ENCODE measurements around the gene REEP1.

REEP1 gene

GRCh38 chr2:86219896-86220295 is 117.5 kb downstream of the REEP1 start:
- Histone ChIP-seq H3K4me3 (ENCODE audit: low read length) (no peak overlapping the region), H3K36me3 (ENCODE audit: control insufficient read depth, insufficient read depth, low read length) (peaks cover 3% of the 10 kb centered on the region), H3K27ac (ENCODE audit: low read depth, low read length) (no peak overlapping the region), H3K4me1 (ENCODE audit: control insufficient read depth, insufficient read depth, low read length) (peaks cover 34% of the 10 kb centered on the region), H3K27me3 (ENCODE audit: control insufficient read depth, insufficient read depth, low read length) (no peaks in the 10 kb centered on the region), H3K9ac (ENCODE audit: low read length) (no peak overlapping the region)

DNA sequence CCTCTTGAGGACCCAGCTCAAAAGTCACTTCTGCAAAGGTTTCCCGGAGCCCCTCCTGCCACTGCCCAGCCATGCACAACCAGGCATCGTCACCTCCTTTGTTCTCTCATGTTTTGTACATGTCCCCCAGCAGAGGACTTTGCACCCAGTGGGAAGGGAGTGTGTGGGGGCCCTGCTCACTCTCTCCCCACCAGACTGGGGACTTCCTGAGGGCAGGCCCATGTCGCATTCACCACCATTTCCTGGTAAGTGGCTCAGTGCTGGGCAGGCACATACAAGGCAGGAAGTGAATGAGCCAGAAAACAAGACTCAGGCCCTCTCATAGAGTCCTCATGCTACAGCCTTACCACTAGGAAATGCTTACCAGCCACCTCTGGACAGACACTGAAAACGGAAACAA is 119.3 kb downstream of the REEP1 start:
- Histone ChIP-seq H3K4me3 (ENCODE audit: low read length) (no peak overlapping the region), H3K27me3 (ENCODE audit: control insufficient read depth, insufficient read depth, low read length) (no peaks in the 10 kb centered on the region), H3K36me3 (ENCODE audit: control insufficient read depth, insufficient read depth, low read length) (peaks cover 3% of the 10 kb centered on the region), H3K27ac (ENCODE audit: low read depth, low read length) (no peak overlapping the region), H3K4me1 (ENCODE audit: control insufficient read depth, insufficient read depth, low read length) (peaks cover 17% of the 10 kb centered on the region), H3K9ac (ENCODE audit: low read length) (no peak overlapping the region)

DNA sequence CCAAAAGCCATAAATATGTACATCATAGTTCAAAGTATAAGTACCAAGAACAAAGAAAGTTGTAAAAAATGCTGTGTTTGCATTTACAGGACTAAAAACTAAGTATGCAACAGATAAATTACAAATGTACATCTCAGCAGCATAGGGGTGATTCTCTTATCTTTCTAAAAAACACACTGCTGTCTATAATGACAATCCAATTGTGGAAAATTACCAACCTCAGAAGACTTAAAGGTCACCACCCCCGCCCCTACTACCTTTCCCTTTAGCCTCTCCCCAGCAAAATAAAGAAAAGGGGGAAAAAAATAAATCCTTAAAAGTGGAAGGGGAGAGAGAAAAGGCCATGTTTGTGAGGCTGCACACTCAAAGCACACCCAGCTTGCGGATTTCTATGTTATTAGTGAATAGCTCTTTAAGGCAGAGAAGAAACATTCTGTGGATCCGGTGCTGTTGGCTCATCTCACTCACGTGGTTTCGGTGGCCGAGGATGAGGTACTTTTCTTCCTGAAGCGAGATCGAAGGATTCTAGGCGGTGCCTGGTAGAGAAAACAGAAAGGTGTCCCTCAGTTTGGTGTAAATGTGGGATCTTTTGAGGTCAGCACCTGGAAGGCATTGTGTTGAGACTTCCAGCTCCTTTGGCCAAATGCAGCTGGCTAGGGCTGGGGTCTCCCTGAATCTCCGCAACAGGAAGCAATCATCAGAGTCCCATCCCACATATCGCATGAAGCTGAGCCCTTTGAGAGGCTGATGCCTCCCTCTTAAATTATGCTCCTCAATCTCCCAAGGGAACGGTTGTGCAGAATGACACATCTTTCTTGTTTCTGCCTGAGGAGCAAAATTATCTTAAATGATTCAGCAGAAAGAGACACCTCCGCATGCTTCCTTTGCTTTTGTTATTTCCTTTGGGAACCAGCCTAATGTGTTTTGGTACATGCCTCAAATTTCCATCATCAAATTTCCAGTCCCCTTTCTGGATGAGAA is 120.6 kb downstream of the REEP1 start:
- Histone ChIP-seq H3K36me3 (ENCODE audit: control insufficient read depth, insufficient read depth, low read length) (peaks cover 3% of the 10 kb centered on the region), H3K4me1 (ENCODE audit: control insufficient read depth, insufficient read depth, low read length) (peaks cover 7% of the 10 kb centered on the region), H3K27ac (ENCODE audit: low read depth, low read length) (no peak overlapping the region), H3K9ac (ENCODE audit: low read length) (no peak overlapping the region), H3K4me3 (ENCODE audit: low read length) (no peak overlapping the region), H3K27me3 (ENCODE audit: control insufficient read depth, insufficient read depth, low read length) (no peaks in the 10 kb centered on the region)

DNA sequence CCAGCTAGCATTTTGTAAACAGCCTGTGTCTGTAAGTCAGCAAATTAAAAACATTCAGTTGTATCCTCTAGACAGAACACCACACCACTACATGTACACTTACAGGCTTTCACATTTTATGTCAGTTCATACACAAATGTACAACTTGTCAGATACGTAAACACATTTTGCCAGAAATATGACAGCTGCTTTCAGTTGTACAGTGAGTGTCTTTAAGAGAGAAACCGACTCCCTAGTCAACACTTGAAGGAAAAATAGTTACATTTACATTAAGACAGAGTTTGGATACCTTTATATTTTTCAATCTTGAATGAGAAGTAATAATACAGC is 123.0 kb downstream of the REEP1 start:
- H3K36me3 ChIP-seq (ENCODE audit: control insufficient read depth, insufficient read depth, low read length) = peaks cover 6% of the 10 kb centered on the region
- H3K27ac ChIP-seq (ENCODE audit: low read depth, low read length) = no peak overlapping the region

GRCh38 chr2:86213699-86214502 is 123.5 kb downstream of the REEP1 start:
- peaks cover 10% of the 10 kb centered on the region for H3K36me3 ChIP-seq (ENCODE audit: control insufficient read depth, insufficient read depth, low read length)
- no peak overlapping the region for H3K4me3 ChIP-seq (ENCODE audit: low read length)
- no peak overlapping the region for H3K27ac ChIP-seq (ENCODE audit: low read depth, low read length)
- no peaks in the 10 kb centered on the region for H3K27me3 ChIP-seq (ENCODE audit: control insufficient read depth, insufficient read depth, low read length)
- H3K4me1 ChIP-seq (ENCODE audit: control insufficient read depth, insufficient read depth, low read length) = no peaks in the 10 kb centered on the region
- H3K9ac ChIP-seq (ENCODE audit: low read length) = no peak overlapping the region

More for the DNA sequence above, 123.0 kb downstream of the REEP1 start:
- Histone ChIP-seq H3K4me3 (ENCODE audit: low read length) (no peak overlapping the region), H3K27me3 (ENCODE audit: control insufficient read depth, insufficient read depth, low read length) (no peaks in the 10 kb centered on the region), H3K4me1 (ENCODE audit: control insufficient read depth, insufficient read depth, low read length) (no peaks in the 10 kb centered on the region), H3K9ac (ENCODE audit: low read length) (no peak overlapping the region)

DNA sequence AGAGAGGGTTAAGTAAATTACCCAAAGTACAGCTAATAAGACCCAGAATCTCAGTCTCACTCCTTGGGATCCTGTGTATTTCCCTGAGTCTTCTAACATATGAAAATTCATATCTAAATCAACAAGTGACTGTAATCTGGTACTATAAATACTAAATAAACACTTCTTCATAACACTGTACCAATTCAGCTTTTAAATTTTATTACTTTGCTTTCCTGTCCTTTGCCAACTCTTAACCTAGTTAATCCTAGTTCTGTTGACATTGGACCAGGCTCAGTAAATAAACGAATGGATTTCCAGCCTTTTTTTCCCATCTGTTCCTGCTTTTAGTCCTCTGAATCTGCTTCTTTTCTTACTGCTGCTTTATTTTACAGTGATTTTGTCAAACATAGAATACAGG is 124.4 kb downstream of the REEP1 start:
- H3K27me3 ChIP-seq (ENCODE audit: control insufficient read depth, insufficient read depth, low read length) = no peaks in the 10 kb centered on the region
- H3K36me3 ChIP-seq (ENCODE audit: control insufficient read depth, insufficient read depth, low read length) = peaks cover 13% of the 10 kb centered on the region
- no peak overlapping the region for H3K4me3 ChIP-seq (ENCODE audit: low read length)
- H3K4me1 ChIP-seq (ENCODE audit: control insufficient read depth, insufficient read depth, low read length) = no peaks in the 10 kb centered on the region
- H3K27ac ChIP-seq (ENCODE audit: low read depth, low read length) = no peak overlapping the region
- H3K9ac ChIP-seq (ENCODE audit: low read length) = no peak overlapping the region

GRCh38 chr2:86211796-86212188 is 125.6 kb downstream of the REEP1 start:
- H3K36me3 ChIP-seq (ENCODE audit: control insufficient read depth, insufficient read depth, low read length) = peaks cover 22% of the 10 kb centered on the region

GRCh38 chr2:86211033-86211795 is 126.2 kb downstream of the REEP1 start:
- no peak overlapping the region for H3K4me3 ChIP-seq (ENCODE audit: low read length)
- no peaks in the 10 kb centered on the region for H3K27me3 ChIP-seq (ENCODE audit: control insufficient read depth, insufficient read depth, low read length)
- H3K27ac ChIP-seq (ENCODE audit: low read depth, low read length) = no peak overlapping the region
- no peaks in the 10 kb centered on the region for H3K4me1 ChIP-seq (ENCODE audit: control insufficient read depth, insufficient read depth, low read length)
- peaks cover 26% of the 10 kb centered on the region for H3K36me3 ChIP-seq (ENCODE audit: control insufficient read depth, insufficient read depth, low read length)
- H3K9ac ChIP-seq (ENCODE audit: low read length) = no peak overlapping the region

More at GRCh38 chr2:86211796-86212188, 125.6 kb downstream of the REEP1 start:
- Histone ChIP-seq H3K9ac (ENCODE audit: low read length) (no peak overlapping the region), H3K4me3 (ENCODE audit: low read length) (no peak overlapping the region), H3K4me1 (ENCODE audit: control insufficient read depth, insufficient read depth, low read length) (no peaks in the 10 kb centered on the region), H3K27ac (ENCODE audit: low read depth, low read length) (no peak overlapping the region), H3K27me3 (ENCODE audit: control insufficient read depth, insufficient read depth, low read length) (no peaks in the 10 kb centered on the region)

- H3K27ac ChIP-seq (ENCODE audit: low read depth, low read length) = no peak overlapping the region
- H3K27me3 ChIP-seq (ENCODE audit: control insufficient read depth, insufficient read depth, low read length) = no peaks in the 10 kb centered on the region
- H3K4me1 ChIP-seq (ENCODE audit: control insufficient read depth, insufficient read depth, low read length) = peaks cover 5% of the 10 kb centered on the region
- H3K4me3 ChIP-seq (ENCODE audit: low read length) = no peak overlapping the region
- H3K36me3 ChIP-seq (ENCODE audit: control insufficient read depth, insufficient read depth, low read length) = peaks cover 20% of the 10 kb centered on the region
- no peak overlapping the region for H3K9ac ChIP-seq (ENCODE audit: low read length)
These were observed 133.0 kb downstream of the REEP1 start for GRCh38 chr2:86204458-86204857.

DNA sequence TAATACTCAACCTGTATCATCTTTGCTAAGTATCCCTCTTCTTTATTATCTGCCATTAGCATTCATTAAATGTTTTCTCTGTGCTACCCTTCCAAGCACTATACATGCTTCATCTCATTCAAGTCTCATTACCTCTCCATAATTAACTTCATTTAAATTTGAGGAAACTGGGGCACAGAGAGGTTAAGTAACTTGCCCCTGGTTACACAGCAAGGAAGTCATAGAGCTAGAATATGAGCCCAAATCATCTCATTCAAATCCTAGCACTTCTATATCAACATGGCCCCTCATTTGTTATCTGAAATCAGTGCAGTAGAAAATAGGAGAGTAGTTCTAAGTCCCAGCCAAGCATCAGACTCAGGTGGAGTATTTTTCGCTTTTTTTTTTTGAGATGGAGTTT is 133.8 kb downstream of the REEP1 start:
- no peak overlapping the region for H3K27ac ChIP-seq (ENCODE audit: low read depth, low read length)
- no peak overlapping the region for H3K4me3 ChIP-seq (ENCODE audit: low read length)
- H3K9ac ChIP-seq (ENCODE audit: low read length) = no peak overlapping the region
- H3K27me3 ChIP-seq (ENCODE audit: control insufficient read depth, insufficient read depth, low read length) = no peaks in the 10 kb centered on the region
- H3K4me1 ChIP-seq (ENCODE audit: control insufficient read depth, insufficient read depth, low read length) = peaks cover 5% of the 10 kb centered on the region
- peaks cover 16% of the 10 kb centered on the region for H3K36me3 ChIP-seq (ENCODE audit: control insufficient read depth, insufficient read depth, low read length)

GRCh38 chr2:86202702-86203101 is 134.7 kb downstream of the REEP1 start:
- no peaks in the 10 kb centered on the region for H3K27me3 ChIP-seq (ENCODE audit: control insufficient read depth, insufficient read depth, low read length)
- H3K9ac ChIP-seq (ENCODE audit: low read length) = no peak overlapping the region
- H3K4me3 ChIP-seq (ENCODE audit: low read length) = no peak overlapping the region
- H3K36me3 ChIP-seq (ENCODE audit: control insufficient read depth, insufficient read depth, low read length) = peaks cover 12% of the 10 kb centered on the region
- no peak overlapping the region for H3K27ac ChIP-seq (ENCODE audit: low read depth, low read length)
- H3K4me1 ChIP-seq (ENCODE audit: control insufficient read depth, insufficient read depth, low read length) = peaks cover 5% of the 10 kb centered on the region

- no peak overlapping the region for H3K27ac ChIP-seq (ENCODE audit: low read depth, low read length)
- peaks cover 8% of the 10 kb centered on the region for H3K36me3 ChIP-seq (ENCODE audit: control insufficient read depth, insufficient read depth, low read length)
- no peak overlapping the region for H3K4me3 ChIP-seq (ENCODE audit: low read length)
- H3K27me3 ChIP-seq (ENCODE audit: control insufficient read depth, insufficient read depth, low read length) = no peaks in the 10 kb centered on the region
- no peak overlapping the region for H3K9ac ChIP-seq (ENCODE audit: low read length)
- peaks cover 5% of the 10 kb centered on the region for H3K4me1 ChIP-seq (ENCODE audit: control insufficient read depth, insufficient read depth, low read length)
These were observed 135.1 kb downstream of the REEP1 start for GRCh38 chr2:86202336-86202692.

All from rectal smooth muscle tissue (tissue), 1 donor.